Measurements from ENCODE around the gene MESD. TPM values are rescaled to one million over a fixed set of nuclear protein-coding genes. Genes with fewer than 3 reads are reported as not detected.

Gene MESD
- total RNA-seq, 2 donors from 2014 or later: 22.0 to 28.4 TPM

GRCh38 chr15:80989081-80989517 lies 520 bp downstream of the MESD start:
- H3K4me1 Mint-ChIP-seq: peaks cover 34% of the 10 kb centered on the region
- H3K4me3 Mint-ChIP-seq: peak overlapping the region; percentile 97
- H3K27me3 Mint-ChIP-seq: no peaks in the 10 kb centered on the region
- ATAC-seq (replicated peaks): no peak
- no peaks in the 10 kb centered on the region for H3K9me3 Mint-ChIP-seq
- peak overlapping the region; percentile 94 for H3K27ac Mint-ChIP-seq
- H3K36me3 Mint-ChIP-seq (ENCODE audit: low read depth): peaks cover 34% of the 10 kb centered on the region

GRCh38 chr15:80988148-80988796 lies 1.3 kb downstream of the MESD start:
- H3K27me3 Mint-ChIP-seq: no peaks in the 10 kb centered on the region
- peaks cover 43% of the 10 kb centered on the region for H3K36me3 Mint-ChIP-seq (ENCODE audit: low read depth)
- H3K27ac Mint-ChIP-seq: peak overlapping the region; percentile 94
- H3K9me3 Mint-ChIP-seq: no peaks in the 10 kb centered on the region
- peak overlapping the region; percentile 97 for H3K4me3 Mint-ChIP-seq
- ATAC-seq (replicated peaks): no peak
- peaks cover 36% of the 10 kb centered on the region for H3K4me1 Mint-ChIP-seq

- no peaks in the 10 kb centered on the region for H3K9me3 Mint-ChIP-seq
- peak overlapping the region; percentile 97 for H3K4me3 Mint-ChIP-seq
- ATAC-seq (replicated peaks): no peak
- peaks cover 58% of the 10 kb centered on the region for H3K36me3 Mint-ChIP-seq (ENCODE audit: low read depth)
- no peaks in the 10 kb centered on the region for H3K27me3 Mint-ChIP-seq
- peaks cover 44% of the 10 kb centered on the region for H3K4me1 Mint-ChIP-seq
- H3K27ac Mint-ChIP-seq: no peak overlapping the region
Measured at GRCh38 chr15:80986487-80986886, 3.1 kb downstream of the MESD start.

- Mint-ChIP-seq H3K27me3 (no peaks in the 10 kb centered on the region), H3K9me3 (no peaks in the 10 kb centered on the region), H3K27ac (no peak overlapping the region), H3K36me3 (ENCODE audit: low read depth) (peaks cover 58% of the 10 kb centered on the region), H3K4me1 (peaks cover 44% of the 10 kb centered on the region), H3K4me3 (peak overlapping the region; percentile 2)
- no peak for ATAC-seq (replicated peaks)
Measured at GRCh38 chr15:80985981-80986380, 3.6 kb downstream of the MESD start.

GRCh38 chr15:80984856-80985255 lies 4.8 kb downstream of the MESD start:
- Mint-ChIP-seq H3K9me3 (no peaks in the 10 kb centered on the region), H3K27ac (no peak overlapping the region), H3K4me1 (peaks cover 46% of the 10 kb centered on the region), H3K36me3 (ENCODE audit: low read depth) (peaks cover 69% of the 10 kb centered on the region), H3K27me3 (no peaks in the 10 kb centered on the region), H3K4me3 (peak overlapping the region; percentile 35)
- no peak for ATAC-seq (replicated peaks)

GRCh38 chr15:80982839-80983238 lies 6.8 kb downstream of the MESD start:
- peak overlapping the region; percentile 52 for H3K27ac Mint-ChIP-seq
- H3K9me3 Mint-ChIP-seq: no peaks in the 10 kb centered on the region
- H3K4me1 Mint-ChIP-seq: peaks cover 42% of the 10 kb centered on the region
- no peak for ATAC-seq (replicated peaks)
- H3K4me3 Mint-ChIP-seq: no peak overlapping the region
- no peaks in the 10 kb centered on the region for H3K27me3 Mint-ChIP-seq
- peaks cover 77% of the 10 kb centered on the region for H3K36me3 Mint-ChIP-seq (ENCODE audit: low read depth)

GRCh38 chr15:80982205-80982604 lies 7.4 kb downstream of the MESD start:
- H3K27ac Mint-ChIP-seq: peak overlapping the region; percentile 52
- ATAC-seq (replicated peaks): no peak
- H3K36me3 Mint-ChIP-seq (ENCODE audit: low read depth): peaks cover 83% of the 10 kb centered on the region

GRCh38 chr15:80979538-80980200 lies 9.9 kb downstream of the MESD start:
- Mint-ChIP-seq H3K4me1 (peaks cover 42% of the 10 kb centered on the region), H3K27me3 (no peaks in the 10 kb centered on the region), H3K9me3 (no peaks in the 10 kb centered on the region), H3K4me3 (no peak overlapping the region), H3K36me3 (ENCODE audit: low read depth) (peaks cover 91% of the 10 kb centered on the region), H3K27ac (peak overlapping the region; percentile 56)
- ATAC-seq (replicated peaks): no peak

More at GRCh38 chr15:80982205-80982604, 7.4 kb downstream of the MESD start:
- H3K4me1 Mint-ChIP-seq: peaks cover 47% of the 10 kb centered on the region
- H3K4me3 Mint-ChIP-seq: no peak overlapping the region
- no peaks in the 10 kb centered on the region for H3K27me3 Mint-ChIP-seq
- H3K9me3 Mint-ChIP-seq: no peaks in the 10 kb centered on the region

GRCh38 chr15:80978685-80979329 lies 10.8 kb downstream of the MESD start:
- no peak overlapping the region for H3K4me3 Mint-ChIP-seq
- H3K9me3 Mint-ChIP-seq: no peaks in the 10 kb centered on the region
- H3K27ac Mint-ChIP-seq: peak overlapping the region; percentile 56
- no peak for ATAC-seq (replicated peaks)
- peaks cover 91% of the 10 kb centered on the region for H3K36me3 Mint-ChIP-seq (ENCODE audit: low read depth)
- no peaks in the 10 kb centered on the region for H3K27me3 Mint-ChIP-seq
- peaks cover 37% of the 10 kb centered on the region for H3K4me1 Mint-ChIP-seq

- H3K27me3 Mint-ChIP-seq: no peaks in the 10 kb centered on the region
- H3K36me3 Mint-ChIP-seq (ENCODE audit: low read depth): peaks cover 83% of the 10 kb centered on the region
- no peaks in the 10 kb centered on the region for H3K9me3 Mint-ChIP-seq
- H3K4me1 Mint-ChIP-seq: peaks cover 32% of the 10 kb centered on the region
- no peak overlapping the region for H3K4me3 Mint-ChIP-seq
- peak; percentile 65 for ATAC-seq (replicated peaks)
- H3K27ac Mint-ChIP-seq: peak overlapping the region; percentile 56
Measured at GRCh38 chr15:80977627-80978036, 12.0 kb downstream of the MESD start.

GRCh38 chr15:80976851-80977250 lies 12.8 kb downstream of the MESD start:
- H3K4me1 Mint-ChIP-seq: peaks cover 27% of the 10 kb centered on the region
- H3K9me3 Mint-ChIP-seq: no peaks in the 10 kb centered on the region

GRCh38 chr15:80974914-80975313 lies 14.7 kb downstream of the MESD start:
- peaks cover 83% of the 10 kb centered on the region for H3K36me3 Mint-ChIP-seq (ENCODE audit: low read depth)
- no peaks in the 10 kb centered on the region for H3K9me3 Mint-ChIP-seq
- H3K27ac Mint-ChIP-seq: no peak overlapping the region
- H3K4me3 Mint-ChIP-seq: no peak overlapping the region
- no peaks in the 10 kb centered on the region for H3K27me3 Mint-ChIP-seq
- ATAC-seq (replicated peaks): no peak
- peaks cover 36% of the 10 kb centered on the region for H3K4me1 Mint-ChIP-seq

More at GRCh38 chr15:80976851-80977250, 12.8 kb downstream of the MESD start:
- Mint-ChIP-seq H3K27me3 (no peaks in the 10 kb centered on the region), H3K36me3 (ENCODE audit: low read depth) (peaks cover 83% of the 10 kb centered on the region), H3K27ac (peak overlapping the region; percentile 56), H3K4me3 (no peak overlapping the region)
- ATAC-seq (replicated peaks): no peak

GRCh38 chr15:80972276-80972675 lies 17.3 kb downstream of the MESD start:
- no peaks in the 10 kb centered on the region for H3K9me3 Mint-ChIP-seq
- H3K36me3 Mint-ChIP-seq (ENCODE audit: low read depth): peaks cover 80% of the 10 kb centered on the region
- peaks cover 24% of the 10 kb centered on the region for H3K4me1 Mint-ChIP-seq
- H3K27me3 Mint-ChIP-seq: no peaks in the 10 kb centered on the region
- H3K4me3 Mint-ChIP-seq: no peak overlapping the region
- H3K27ac Mint-ChIP-seq: peak overlapping the region; percentile 63
- no peak for ATAC-seq (replicated peaks)

GRCh38 chr15:80971143-80971542 lies 18.5 kb downstream of the MESD start:
- H3K9me3 Mint-ChIP-seq: no peaks in the 10 kb centered on the region
- ATAC-seq (replicated peaks): no peak
- no peaks in the 10 kb centered on the region for H3K27me3 Mint-ChIP-seq
- H3K36me3 Mint-ChIP-seq (ENCODE audit: low read depth): peaks cover 75% of the 10 kb centered on the region
- peaks cover 20% of the 10 kb centered on the region for H3K4me1 Mint-ChIP-seq
- H3K4me3 Mint-ChIP-seq: no peak overlapping the region
- H3K27ac Mint-ChIP-seq: peak overlapping the region; percentile 33

GRCh38 chr15:80970658-80971057 lies 19.0 kb downstream of the MESD start:
- Mint-ChIP-seq H3K4me1 (peaks cover 18% of the 10 kb centered on the region), H3K27ac (peak overlapping the region; percentile 33), H3K36me3 (ENCODE audit: low read depth) (peaks cover 73% of the 10 kb centered on the region), H3K4me3 (no peak overlapping the region), H3K9me3 (no peaks in the 10 kb centered on the region), H3K27me3 (no peaks in the 10 kb centered on the region)
- no peak for ATAC-seq (replicated peaks)
